Mononuclear cell (primary cell): ENCODE data around the gene ATE1. TPM values are rescaled to one million over a fixed set of nuclear protein-coding genes. Genes with fewer than 3 reads are reported as not detected.
"Not testable (repeated sequence)": the region's sequence is repeated elsewhere in the genome, so short reads cannot be mapped to it uniquely, and the experiment has no call there.

Source experiments
- H3K27me3 ChIP-seq: 2 replicates; pipeline ENCODE4 v1.6.0; 2011; ENCODE audit warnings: low read length, control low read depth; ENCODE audit not compliant: insufficient read depth
- H3K4me1 ChIP-seq: 2 replicates; pipeline ENCODE4 v1.5.1; 2011; ENCODE audit warnings: mild to moderate bottlenecking, low read length, control low read depth; ENCODE audit not compliant: insufficient read depth
- H3K4me3 ChIP-seq: 2 replicates; pipeline ENCODE4 v1.5.1; 2011; ENCODE audit warnings: mild to moderate bottlenecking, low read length, moderate library complexity
- H3K9me3 ChIP-seq: 2 replicates; pipeline ENCODE4 v1.5.1; 2011; ENCODE audit warnings: low read depth, mild to moderate bottlenecking, control low read depth, low read length
- total RNA-seq: library from RNA; depleted of rRNA; stranded (reverse); fragments of >200 nt; gene quantifications from one replicate; pipeline ENCODE4 v1.2.3, GENCODE V29; 2012

Gene ATE1
- total RNA-seq, 1 donor = 14.9 TPM

- Histone ChIP-seq H3K9me3 (no peaks in the 10 kb centered on the region), H3K4me1 (no peaks in the 10 kb centered on the region), H3K4me3 (no peak overlapping the region), H3K27me3 (no peaks in the 10 kb centered on the region)
Measured at GRCh38 chr10:121947343-121948330, 19.8 kb upstream of the ATE1 start.

DNA sequence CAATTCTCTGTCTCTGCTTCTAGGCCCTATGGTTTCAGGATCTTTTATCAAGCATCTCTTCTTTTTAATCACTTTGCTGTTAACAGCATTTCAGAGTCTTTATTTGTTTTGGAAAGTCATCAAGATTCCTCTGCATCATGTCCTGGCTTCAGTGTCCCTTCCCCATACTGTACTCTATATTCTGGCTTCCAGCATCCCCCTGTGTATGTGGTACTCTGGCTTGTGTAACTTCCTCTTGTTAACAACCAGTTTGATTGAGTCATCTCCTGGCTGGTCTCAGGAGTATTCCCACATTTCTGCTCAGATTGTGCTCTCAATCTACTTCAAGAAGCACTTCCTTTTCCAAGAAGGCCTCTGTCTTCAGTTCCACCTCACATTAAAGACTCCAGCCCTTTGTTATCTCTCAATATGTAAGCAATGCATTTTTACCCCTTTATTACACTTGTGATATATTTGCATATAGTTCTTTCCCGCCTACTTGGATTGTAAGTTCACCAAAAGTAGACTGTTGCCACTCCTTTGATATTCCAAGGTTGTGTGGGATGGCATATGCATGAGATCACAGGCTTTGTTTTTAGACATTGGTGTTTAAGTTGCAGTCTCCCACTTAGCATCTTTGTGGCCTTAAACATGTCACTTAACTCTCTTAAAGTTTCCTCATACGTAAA lies 15.1 kb upstream of the ATE1 start:
- H3K4me1 ChIP-seq = no peaks in the 10 kb centered on the region
- H3K27me3 ChIP-seq = no peaks in the 10 kb centered on the region
- no peaks in the 10 kb centered on the region for H3K9me3 ChIP-seq
- H3K4me3 ChIP-seq = no peak overlapping the region

DNA sequence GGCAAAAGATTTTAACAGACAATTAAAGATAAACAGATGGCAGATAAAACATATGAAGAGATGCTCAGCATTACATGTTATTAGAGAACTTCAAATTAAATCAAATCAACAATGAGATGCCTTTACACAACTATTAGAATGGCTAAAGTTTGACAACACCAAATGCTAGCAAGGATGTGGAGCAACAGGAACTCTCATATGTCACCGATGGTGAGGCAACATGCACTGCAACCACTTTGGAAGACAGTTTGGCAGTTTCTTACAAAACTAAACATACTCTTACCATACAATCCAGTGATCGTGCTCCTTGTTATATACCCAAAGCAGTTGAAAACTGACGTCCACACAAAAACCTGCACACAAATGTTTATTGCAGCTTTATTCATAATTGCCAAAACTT lies 13.7 kb upstream of the ATE1 start:
- no peaks in the 10 kb centered on the region for H3K27me3 ChIP-seq
- no peak overlapping the region for H3K4me3 ChIP-seq
- no peaks in the 10 kb centered on the region for H3K4me1 ChIP-seq
- H3K9me3 ChIP-seq = no peaks in the 10 kb centered on the region

DNA sequence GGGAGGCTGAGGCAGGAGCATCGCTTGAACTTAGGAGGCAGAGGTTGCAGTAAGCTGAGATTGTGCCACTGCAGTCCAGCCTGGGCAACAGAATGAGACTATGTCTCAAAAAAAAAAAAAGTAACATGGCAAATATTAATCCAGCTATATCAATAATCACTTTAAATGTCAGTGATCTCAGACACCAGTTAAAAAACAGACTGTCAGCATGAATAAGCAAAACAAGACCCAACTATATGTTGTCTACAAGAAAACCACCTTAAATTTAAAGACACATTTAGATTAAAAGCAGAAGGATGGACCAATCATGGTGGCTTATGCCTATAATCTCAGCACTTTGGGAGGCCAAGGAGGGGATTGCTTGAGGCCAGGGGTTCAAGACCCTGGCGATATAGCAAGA lies 8.5 kb upstream of the ATE1 start:
- no peaks in the 10 kb centered on the region for H3K4me1 ChIP-seq

DNA sequence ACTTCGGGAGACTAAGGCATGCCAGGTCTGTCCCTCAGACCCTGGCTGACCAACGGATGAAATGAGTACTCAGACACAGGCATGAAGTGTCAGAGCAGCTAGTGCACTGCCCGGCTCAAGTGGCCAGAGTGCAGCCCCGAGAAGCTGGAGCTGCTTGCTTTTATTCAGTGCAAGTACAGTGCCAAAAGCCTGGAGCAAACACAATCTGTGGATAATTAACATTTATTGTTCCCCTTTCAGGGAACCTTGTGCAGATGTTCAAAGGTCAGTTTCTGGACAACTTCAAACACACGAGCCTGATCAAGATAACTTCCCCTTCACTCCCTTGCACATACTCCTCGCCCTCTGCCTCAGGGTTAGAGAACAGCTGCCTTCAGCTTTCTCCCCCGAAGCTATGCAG lies 7.9 kb upstream of the ATE1 start:
- no peaks in the 10 kb centered on the region for H3K4me1 ChIP-seq
- no peaks in the 10 kb centered on the region for H3K9me3 ChIP-seq
- H3K4me3 ChIP-seq = no peak overlapping the region
- no peaks in the 10 kb centered on the region for H3K27me3 ChIP-seq

More for the DNA sequence above, 8.5 kb upstream of the ATE1 start:
- no peaks in the 10 kb centered on the region for H3K27me3 ChIP-seq
- no peaks in the 10 kb centered on the region for H3K9me3 ChIP-seq
- H3K4me3 ChIP-seq = no peak overlapping the region

DNA sequence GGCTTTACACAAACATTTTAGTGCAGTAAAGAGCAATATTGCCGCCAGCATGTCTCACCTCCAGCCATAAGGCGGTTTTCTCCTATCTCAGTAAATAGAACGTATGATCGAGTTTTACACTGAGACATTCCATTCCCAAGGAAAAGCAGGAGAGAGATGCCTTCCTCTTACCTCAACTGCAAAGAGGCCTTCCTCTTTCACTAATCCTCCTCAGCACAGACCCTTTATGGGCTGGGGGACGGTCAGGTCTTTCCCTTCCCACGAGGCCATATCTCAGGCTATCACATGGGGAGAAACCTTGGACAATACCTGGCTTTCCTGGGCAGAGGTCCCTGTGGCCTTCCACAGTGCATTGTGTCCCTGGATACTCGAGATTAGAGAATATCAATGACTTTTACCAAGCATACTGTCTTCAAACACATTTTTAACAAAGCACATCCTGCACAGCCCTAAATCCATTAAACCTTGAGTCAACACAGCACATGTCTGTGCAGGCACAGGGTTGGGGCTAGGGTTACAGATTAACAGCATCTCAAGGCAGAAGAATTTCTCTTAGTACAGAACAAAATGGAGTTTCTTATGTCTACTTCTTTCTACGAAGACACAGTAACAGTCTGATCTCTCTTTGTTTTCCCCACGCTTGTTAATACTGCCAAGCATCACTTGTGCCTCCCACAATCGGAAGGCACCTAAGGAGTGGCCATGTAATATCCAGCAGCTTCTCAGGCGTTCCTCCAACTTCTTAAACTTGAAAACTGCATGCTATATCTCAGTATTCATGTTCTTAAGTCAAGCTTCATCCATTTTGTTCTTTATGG lies 2.6 kb upstream of the ATE1 start:
- H3K9me3 ChIP-seq, H3K4me3 ChIP-seq, H3K27me3 ChIP-seq: not testable (repeated sequence)
- H3K4me1 ChIP-seq = peaks cover 19% of the 10 kb centered on the region

DNA sequence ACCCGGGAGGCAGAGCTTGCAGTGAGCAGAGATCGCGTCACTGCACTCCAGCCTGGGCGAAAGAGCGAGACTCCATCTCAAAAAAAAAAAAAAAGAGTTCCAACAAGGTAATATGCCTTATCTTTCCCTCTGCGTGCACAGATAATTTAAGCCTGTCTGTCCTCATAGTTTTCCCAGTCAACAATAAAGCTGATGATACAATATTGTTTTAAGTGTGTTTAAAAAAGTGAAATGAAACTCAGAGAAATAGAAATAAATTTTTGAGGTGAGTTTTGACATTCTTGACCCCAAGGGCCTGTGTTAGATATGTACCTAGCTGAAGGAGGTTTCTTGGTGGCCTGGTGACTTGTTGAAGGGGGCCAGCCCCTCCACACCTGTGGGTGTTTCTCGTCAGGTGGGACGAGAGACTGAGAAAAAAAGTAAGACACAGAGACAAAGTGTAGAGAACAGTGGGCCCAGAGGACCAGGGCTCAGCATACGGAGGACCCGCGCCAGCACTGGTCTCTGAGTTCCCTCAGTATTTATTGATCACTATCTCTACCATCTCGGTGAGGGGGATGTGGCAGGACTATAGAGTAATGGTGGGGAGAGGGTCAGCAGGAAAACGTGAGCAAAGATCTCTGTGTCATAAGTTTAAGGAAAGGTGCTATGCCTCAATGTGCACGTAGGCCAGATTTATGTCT lies 1.9 kb upstream of the ATE1 start:
- H3K4me1 ChIP-seq = peaks cover 19% of the 10 kb centered on the region
- H3K9me3 ChIP-seq, H3K27me3 ChIP-seq, H3K4me3 ChIP-seq: not testable (repeated sequence)

- Histone ChIP-seq H3K9me3 (no peaks in the 10 kb centered on the region), H3K27me3 (no peaks in the 10 kb centered on the region), H3K4me1 (peaks cover 19% of the 10 kb centered on the region), H3K4me3 (peak overlapping the region; percentile 97)
Measured at GRCh38 chr10:121928528-121928884, 675 bp upstream of the ATE1 start.

DNA sequence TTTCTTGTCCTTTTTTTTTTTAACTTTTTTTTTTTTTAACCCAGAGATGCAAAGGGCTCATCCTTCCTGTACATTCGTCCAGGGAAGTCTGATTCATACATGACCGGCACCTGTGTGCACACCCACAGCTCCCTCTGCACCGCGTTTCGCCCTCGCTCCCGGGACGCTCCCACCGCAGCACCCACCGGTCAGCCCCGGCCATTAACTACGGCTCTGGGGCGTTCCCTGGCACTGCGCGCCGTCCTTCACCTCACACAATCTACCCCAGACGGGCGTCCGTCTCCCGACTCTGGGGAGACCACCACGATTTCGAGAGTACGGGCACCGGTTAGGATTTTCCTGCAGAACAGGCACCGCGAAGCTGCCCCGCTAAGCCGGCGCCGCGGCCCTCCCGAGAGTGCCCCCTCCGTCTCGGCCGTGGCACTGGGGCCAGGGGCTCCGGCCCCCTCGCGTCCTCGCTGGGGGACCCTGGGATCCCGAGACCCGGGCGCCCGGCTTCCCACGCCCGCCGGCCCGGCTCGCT lies 452 bp downstream of the ATE1 start:
- H3K4me3 ChIP-seq = peak overlapping the region; percentile 97
- H3K9me3 ChIP-seq = no peaks in the 10 kb centered on the region
- H3K4me1 ChIP-seq = peaks cover 19% of the 10 kb centered on the region
- H3K27me3 ChIP-seq = no peaks in the 10 kb centered on the region

DNA sequence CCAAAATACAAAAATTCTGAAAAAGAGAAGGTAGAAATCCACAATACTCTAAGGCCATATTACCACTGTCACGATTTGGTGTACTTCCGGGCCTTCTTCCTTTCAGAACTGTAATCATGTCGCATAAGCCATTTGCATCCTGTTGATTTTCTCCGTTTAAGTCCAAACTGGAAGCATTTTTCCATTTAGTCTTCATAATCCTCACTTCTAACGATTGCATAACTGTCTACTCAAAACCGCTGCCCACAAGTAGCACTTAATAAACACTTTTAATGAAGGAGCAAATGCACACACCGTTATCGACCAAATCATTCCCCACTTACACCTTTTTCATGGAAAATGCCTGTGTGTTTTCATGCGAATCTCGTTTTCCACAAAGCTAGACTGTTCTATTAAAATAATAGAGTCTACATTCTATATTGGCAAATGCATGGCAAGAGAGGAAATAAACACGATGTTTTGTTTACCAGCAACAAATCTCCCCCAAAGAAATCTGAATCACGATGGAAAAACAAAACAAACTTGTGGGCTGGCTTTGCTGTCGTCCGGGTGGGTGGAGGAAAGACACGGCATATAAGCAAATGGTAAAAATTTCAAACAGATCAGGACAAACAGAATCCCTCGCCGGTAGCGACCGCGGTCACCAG lies 1.0 kb downstream of the ATE1 start:
- no peaks in the 10 kb centered on the region for H3K27me3 ChIP-seq
- no peaks in the 10 kb centered on the region for H3K9me3 ChIP-seq
- peaks cover 19% of the 10 kb centered on the region for H3K4me1 ChIP-seq
- peak overlapping the region; percentile 97 for H3K4me3 ChIP-seq

- Histone ChIP-seq H3K4me3 (no peak overlapping the region), H3K27me3 (no peaks in the 10 kb centered on the region), H3K9me3 (no peaks in the 10 kb centered on the region), H3K4me1 (peaks cover 19% of the 10 kb centered on the region)
Measured at GRCh38 chr10:121926157-121926556, 1.7 kb downstream of the ATE1 start.

DNA sequence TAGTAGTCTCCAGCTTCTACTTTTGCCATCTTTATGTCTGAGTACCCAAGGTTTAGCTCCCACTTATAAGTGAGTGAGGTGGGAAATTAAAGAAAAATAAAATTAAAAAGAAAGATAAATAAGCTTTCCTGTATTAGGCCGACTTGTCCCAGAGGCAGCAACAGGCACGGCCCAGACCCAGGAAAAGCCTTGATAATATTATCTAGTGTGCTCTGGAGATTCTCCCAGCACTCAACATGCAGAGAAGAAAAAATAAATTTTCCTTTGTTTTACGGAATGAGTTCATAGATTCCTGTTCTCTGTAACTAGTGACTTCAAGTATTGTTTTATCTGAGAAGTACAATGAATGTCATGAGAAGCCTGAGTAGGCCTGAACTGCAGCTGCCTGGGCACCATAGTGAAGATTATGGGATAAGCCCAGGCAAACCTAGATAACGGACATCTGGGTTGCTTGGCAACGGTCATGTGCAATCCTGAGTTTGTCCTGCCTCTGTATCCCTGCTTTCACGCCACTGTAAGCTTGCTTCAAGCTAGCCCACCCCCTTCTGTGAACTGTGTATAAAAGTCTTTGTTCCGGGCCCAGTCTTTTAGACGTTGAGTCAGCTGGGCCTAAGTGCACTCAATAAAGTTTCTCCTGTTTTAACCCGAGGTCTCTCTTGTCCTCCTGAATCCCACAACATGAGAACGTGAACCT lies 6.4 kb downstream of the ATE1 start:
- Histone ChIP-seq H3K4me3 (no peak overlapping the region), H3K27me3 (no peaks in the 10 kb centered on the region), H3K9me3 (no peaks in the 10 kb centered on the region), H3K4me1 (peaks cover 3% of the 10 kb centered on the region)

GRCh38 chr10:121919666-121920065 lies 8.2 kb downstream of the ATE1 start:
- H3K4me3 ChIP-seq = no peak overlapping the region
- no peaks in the 10 kb centered on the region for H3K27me3 ChIP-seq
- no peaks in the 10 kb centered on the region for H3K9me3 ChIP-seq
- no peaks in the 10 kb centered on the region for H3K4me1 ChIP-seq

GRCh38 chr10:121918800-121919199 lies 9.0 kb downstream of the ATE1 start:
- not testable (repeated sequence) for H3K4me1 ChIP-seq, H3K27me3 ChIP-seq

More at GRCh38 chr10:121918800-121919199, 9.0 kb downstream of the ATE1 start:
- H3K4me3 ChIP-seq, H3K9me3 ChIP-seq: not testable (repeated sequence)
